GM12891 (cell line): ENCODE data around the gene PITPNC1.

ENCODE experiments used
- POLR2A ChIP-seq: IDR thresholded peaks from 2 replicates; pipeline ENCODE4 v1.6.1; 2011; ENCODE audit warnings: low read depth, low read length, control low read depth
- TAF1 ChIP-seq: IDR thresholded peaks from 2 replicates; pipeline ENCODE4 v1.6.1; 2011; ENCODE audit warnings: low read depth, low read length, control low read depth

GRCh38 chr17:67375054-67375427 is 2.0 kb upstream of the PITPNC1 start:
- TF ChIP-seq POLR2A = no peak
- no peak for TF ChIP-seq TAF1
